Measurements from ENCODE around the gene SFSWAP.
A peak's percentile ranks its signal among the peaks of the same experiment; 100 is the strongest.
"Not testable (repeated sequence)": the region's sequence is repeated elsewhere in the genome, so short reads cannot be mapped to it uniquely, and the experiment has no call there.

SFSWAP gene

GRCh38 chr12:131710464-131711457 is at the start of gene SFSWAP:
Gene SFSWAP (plus strand): TSS chr12:131711090. CDS start chr12:131711230, 140 bp downstream.
- DNase-seq = peak; percentile 74

DNA sequence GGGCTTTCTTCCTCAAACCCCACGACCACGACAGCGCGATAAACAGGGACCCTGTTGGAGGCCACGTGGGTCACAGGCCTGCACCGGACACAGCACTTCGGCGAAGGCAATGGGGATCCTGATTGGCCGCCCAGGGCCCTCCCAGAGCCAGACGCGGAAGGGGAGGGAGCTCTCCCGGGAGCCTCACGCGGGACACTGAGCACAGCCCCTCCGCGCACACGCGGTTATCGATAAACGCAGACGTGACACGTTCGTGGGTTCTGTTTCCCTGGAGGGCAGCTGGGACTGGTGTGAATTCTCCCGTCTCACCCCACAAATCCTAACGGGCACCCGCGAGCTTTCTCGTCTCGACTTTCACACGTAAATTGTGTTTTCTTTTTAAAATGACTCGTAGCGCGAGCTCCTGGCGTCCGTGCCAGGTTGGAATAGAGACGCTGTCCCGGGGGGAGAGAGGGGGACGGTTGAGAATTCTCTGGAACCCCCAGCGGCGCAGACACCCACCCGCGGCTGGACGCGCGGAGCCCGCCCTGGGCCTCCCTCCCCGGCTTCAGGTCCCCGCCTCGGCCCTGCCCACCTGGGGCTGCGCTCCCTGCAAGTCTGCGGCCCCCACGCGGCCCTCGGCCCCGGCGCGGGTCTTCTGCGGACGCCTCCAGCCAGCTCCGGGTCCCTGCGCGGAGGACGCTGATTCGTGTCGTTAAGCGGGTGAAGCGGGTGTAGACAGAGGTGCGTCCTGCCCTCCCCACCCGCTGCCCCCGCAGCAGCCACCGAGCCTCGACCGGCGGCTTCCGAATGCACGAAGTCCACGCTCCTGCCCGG is 49.5 kb upstream of the SFSWAP start:
- not testable (repeated sequence) for DNase-seq

GRCh38 chr12:131661986-131662288 is 49.0 kb upstream of the SFSWAP start:
- DNase-seq = not testable (repeated sequence)

GRCh38 chr12:131662346-131662745 is 48.5 kb upstream of the SFSWAP start:
- not testable (repeated sequence) for DNase-seq

- DNase-seq = not testable (repeated sequence)
Measured at GRCh38 chr12:131665666-131666065, 45.2 kb upstream of the SFSWAP start.

DNA sequence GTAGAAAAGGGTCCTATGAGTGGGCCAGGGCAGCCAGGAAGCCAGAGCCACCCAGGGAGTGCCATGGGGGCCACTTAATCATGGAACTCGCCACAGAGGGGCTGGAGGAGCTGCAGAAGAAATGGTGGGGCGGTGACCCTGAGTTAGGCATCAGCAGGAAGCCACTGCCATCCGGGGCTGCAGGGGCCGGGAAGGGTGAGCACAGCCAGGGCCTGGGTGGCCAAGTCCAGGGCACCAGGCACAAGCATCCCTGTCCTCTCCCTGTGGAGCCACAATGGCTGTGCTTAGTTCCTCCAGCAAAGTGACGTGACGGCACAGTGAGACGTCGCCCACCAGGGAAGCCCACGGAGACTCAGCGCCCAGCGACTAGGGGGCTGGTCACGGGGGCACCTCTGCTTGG is 44.4 kb upstream of the SFSWAP start:
- DNase-seq = not testable (repeated sequence)

DNA sequence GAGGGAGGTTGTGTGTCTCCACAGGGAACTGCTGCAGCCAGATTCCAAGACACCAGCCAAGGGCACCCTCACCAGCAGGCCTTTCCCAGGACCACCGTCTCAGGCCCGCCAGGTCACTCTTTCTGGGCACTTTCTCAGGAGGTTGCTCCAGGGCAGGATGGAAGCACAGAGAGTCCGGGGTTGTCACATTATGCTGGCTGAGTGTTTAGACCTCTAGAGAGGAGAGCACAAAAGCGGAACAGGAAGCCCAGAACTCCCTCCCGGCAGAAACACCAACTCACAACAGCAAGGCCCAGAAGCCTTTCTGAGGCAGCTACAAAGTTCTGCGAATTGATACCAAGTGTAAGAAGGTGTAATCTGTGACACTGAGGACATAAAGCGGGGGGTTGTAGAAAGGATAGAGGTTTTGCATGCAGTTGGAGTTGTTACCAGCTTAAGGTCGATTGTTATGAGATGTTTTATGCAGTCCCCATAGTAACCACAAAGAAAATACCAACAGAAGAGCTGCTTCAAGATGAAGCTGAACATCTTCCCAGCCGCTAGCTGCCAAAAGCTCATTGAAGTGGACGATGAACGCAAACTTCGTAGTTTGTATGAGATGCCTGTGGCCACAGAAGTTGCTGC is 43.8 kb upstream of the SFSWAP start:
- DNase-seq = not testable (repeated sequence)

DNA sequence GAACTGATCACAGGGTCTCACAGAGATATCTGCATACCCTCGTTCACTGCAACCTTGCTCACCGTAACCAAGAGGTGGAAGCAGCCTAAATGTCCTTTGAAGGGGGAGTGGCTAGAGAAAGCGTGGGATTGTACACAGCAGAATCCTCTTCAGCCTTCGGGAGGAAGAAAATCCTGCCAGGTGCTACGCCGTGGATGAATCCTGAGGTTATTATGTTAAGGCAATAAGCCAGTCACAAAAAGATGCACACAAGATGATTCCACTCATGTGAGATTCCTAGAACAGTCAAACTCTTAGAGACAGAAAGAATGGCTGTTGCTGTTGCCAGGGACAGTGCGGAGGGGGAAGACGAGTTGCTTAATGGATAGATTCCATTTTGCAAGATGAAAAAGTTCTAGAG is 39.6 kb upstream of the SFSWAP start:
- no peak for DNase-seq

- no peak for DNase-seq
Measured at GRCh38 chr12:131671871-131672270, 39.0 kb upstream of the SFSWAP start.

DNA sequence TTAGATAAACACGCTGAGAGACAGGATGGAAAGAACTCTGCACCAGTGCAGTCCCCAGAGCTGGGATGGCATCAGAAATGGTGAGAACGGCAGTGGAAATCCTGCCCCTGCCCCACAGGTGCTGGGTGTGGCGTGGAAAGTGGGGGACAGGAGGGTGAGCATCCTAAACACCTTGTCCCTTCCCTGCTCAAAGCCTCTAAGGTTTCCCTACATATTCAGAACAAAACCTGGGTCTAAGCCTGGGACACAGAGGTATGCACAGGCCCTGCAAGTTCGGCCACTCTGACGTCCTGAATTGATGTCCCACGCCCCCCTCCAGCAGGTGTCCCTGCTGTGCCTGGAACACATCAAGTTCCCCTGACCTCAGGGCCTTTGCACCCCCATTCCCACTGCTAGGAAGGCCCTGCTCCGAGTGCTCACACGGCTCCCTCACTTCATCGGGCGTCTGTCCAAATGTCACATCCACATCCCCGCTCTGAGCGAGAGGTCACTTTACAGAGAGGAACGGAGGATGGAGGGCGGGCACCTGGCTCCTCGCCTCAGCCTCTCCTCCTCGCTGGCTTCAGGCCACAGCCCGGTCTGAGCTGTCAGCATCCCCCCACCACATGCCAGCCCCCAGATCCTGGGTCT is 38.5 kb upstream of the SFSWAP start:
- DNase-seq = no peak

GRCh38 chr12:131672941-131673887 is 37.7 kb upstream of the SFSWAP start:
- DNase-seq = no peak

- DNase-seq = peak; percentile 13
Measured at GRCh38 chr12:131673888-131674257, 37.0 kb upstream of the SFSWAP start.

DNA sequence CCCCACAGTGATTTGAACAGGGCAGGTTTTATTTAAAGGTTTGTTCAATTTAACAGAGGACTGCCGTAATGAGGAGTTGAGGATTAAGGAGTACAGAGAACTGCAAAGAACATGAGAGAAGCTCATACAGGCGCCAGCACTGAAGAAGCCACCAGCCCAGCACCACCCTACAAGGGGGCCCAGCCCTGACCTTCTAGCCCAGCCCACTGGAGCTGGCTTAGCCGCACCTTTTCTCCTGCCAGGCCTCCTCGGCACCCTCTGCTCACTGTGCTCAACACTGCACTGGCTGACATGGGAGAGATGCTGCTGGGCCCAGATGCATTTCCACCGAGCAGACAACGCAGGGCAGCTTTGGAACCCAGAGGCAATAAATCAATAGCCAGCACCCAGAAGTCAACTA is 36.5 kb upstream of the SFSWAP start:
- DNase-seq = no peak

DNA sequence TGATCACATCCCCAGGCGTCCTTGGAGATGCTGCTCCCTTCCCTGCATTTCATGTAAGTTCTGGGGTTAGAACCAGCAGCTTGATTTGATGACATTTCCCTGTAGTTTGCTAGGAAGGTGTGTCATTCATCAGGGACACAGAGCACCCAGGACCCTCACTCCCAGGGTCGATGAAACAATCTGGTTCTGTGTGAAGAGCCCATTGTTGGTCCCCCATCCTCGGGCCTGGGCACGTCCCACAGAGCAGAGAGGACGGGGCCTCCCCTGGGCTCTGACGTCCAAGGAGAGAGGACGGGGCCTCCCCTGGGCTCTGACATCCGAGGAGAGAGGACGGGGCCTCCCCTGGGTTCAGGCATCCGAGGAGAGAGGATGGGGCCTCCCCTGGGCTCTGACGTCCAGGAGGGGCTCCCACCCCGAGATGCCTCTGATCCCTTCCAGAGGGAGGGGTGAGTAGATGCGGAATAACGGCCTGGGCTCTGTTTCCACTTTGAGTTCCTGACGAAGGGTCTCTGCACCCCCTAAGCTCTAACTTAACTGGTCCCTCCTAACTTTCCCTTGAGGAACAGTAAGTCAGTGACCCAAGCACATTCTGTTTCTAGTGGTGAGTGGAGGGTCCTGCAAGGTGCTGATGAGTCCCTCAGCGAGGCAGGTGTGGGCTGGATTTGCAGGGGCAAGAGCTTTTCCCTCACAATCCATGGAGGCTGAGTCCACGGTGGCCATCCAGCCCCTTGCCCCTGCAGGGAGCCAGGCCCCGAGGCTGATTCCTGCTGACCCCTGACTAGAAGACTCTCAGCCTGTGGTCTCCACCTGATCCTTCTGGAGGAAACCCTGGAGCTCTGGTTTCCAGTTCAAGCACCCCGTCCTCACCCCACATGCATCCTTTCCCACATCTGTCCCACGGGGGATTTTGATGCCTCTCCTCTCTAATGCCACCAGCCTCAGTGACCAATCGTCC is 35.5 kb upstream of the SFSWAP start:
- DNase-seq = no peak

DNA sequence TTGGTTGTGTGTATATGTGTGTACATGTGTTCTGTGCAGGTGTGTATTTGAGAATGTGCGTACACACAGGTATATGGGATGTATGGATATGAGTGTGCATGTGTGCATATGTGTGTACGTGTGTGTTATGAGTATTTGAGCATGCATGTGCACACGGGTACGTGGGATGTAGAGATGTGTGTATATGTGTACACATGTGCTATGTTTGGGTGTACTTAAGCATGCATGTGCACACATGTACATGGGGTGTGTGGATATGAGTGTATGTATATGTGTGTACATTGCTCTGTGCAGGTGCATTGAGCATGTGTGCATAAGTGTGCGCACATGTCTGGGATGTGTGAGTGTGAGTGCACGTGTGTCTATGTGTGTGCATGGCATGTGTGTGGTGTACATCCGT is 34.3 kb upstream of the SFSWAP start:
- DNase-seq = no peak

GRCh38 chr12:131677067-131677466 is 33.8 kb upstream of the SFSWAP start:
- DNase-seq = not testable (repeated sequence)

DNA sequence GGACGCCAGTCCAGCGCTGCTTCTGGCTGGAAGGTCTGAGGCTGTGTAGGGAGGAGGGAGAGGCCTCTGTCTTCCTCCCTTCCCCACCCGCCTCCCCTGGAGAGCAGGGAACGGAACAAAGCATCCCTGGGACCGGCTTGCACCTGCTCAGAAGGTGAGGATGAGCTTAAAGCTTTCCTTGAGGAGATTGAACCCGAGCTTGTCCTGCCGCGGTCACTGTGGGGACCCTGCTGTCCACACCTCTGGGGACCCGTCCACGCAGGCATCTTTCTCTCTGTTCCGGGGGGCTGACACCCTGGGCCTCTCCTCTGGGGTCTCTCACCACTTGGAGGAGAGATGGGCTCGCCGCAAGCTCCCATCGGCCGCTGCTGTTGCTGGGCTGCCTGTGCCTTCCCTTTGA is 33.2 kb upstream of the SFSWAP start:
- DNase-seq = no peak

- DNase-seq = not testable (repeated sequence)
Measured at GRCh38 chr12:131678389-131679181, 32.3 kb upstream of the SFSWAP start.

- not testable (repeated sequence) for DNase-seq
Measured at GRCh38 chr12:131679186-131679585, 31.7 kb upstream of the SFSWAP start.

DNA sequence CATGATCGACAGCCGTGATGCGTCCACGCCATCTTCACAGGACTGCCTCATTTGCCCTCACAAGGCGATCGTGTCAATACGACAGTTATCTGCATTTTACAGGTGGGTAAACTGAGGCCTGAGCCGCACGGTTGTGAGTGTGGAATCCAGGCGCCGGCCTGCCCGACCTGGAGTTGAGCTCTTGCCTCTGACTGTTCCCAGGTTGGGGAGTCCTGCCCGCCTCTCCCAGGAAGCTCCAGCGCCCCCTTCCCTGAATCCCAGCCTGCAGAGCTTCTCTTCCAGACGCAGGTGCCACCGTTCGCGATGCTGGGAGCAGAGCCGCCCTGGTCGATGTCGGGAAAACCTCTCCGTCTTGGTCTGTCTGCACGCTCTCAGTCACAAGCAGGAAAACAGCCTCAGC is 31.1 kb upstream of the SFSWAP start:
- DNase-seq = not testable (repeated sequence)
